WTC11 (cell line): ENCODE measurements around the gene RAB3A.
"Not testable (repeated sequence)": the region's sequence is repeated elsewhere in the genome, so short reads cannot be mapped to it uniquely, and the experiment has no call there.

ENCODE experiments used
- ATF6 ChIP-seq: sonication (generic); formaldehyde crosslinking; IDR thresholded peaks from 2 replicates; pipeline ENCODE4 v1.8.1; 2023; ENCODE audit warnings: mild to moderate bottlenecking, missing genetic modification reagents
- CREB1 ChIP-seq: sonication (generic); formaldehyde crosslinking; IDR thresholded peaks from 2 replicates; pipeline ENCODE4 v1.8.0; 2023; ENCODE audit warnings: mild to moderate bottlenecking, missing genetic modification reagents
- CTCF ChIP-seq: fragments of 200-600 bp; IDR thresholded peaks from 2 replicates; pipeline ENCODE4 v1.8.0; 2022; ENCODE audit warnings: antibody characterized with exemption
- FOXP1 ChIP-seq: sonication (generic); formaldehyde crosslinking; IDR thresholded peaks from 2 replicates; pipeline ENCODE4 v1.8.0; 2022; ENCODE audit warnings: missing genetic modification reagents, mild to moderate bottlenecking, moderate library complexity, borderline replicate concordance
- GABPB1 ChIP-seq: sonication (generic); formaldehyde crosslinking; IDR thresholded peaks from 2 replicates; pipeline ENCODE4 v1.8.1; 2023; ENCODE audit warnings: mild to moderate bottlenecking, missing genetic modification reagents
- GTF2I ChIP-seq: fragments of 250-450 bp; sonication (Bioruptor Pico); conservative IDR thresholded peaks from 2 replicates; pipeline ENCODE4 v1.4.0; 2021; ENCODE audit warnings: mild to moderate bottlenecking
- HMGXB4 ChIP-seq: sonication (generic); formaldehyde crosslinking; IDR thresholded peaks from 2 replicates; pipeline ENCODE4 v1.8.1; 2023; ENCODE audit warnings: mild to moderate bottlenecking, moderate library complexity, missing genetic modification reagents
- NR1H2 ChIP-seq: sonication (generic); formaldehyde crosslinking; IDR thresholded peaks from 2 replicates; pipeline ENCODE4 v1.9.0; 2021; ENCODE audit warnings: mild to moderate bottlenecking, moderate library complexity, missing genetic modification reagents
- TCF7 ChIP-seq: sonication (generic); formaldehyde crosslinking; IDR thresholded peaks from 2 replicates; pipeline ENCODE4 v1.8.0; 2022; ENCODE audit warnings: mild to moderate bottlenecking, low read depth, missing genetic modification reagents, moderate library complexity
- ZNF232 ChIP-seq: sonication (generic); formaldehyde crosslinking; IDR thresholded peaks from 2 replicates; pipeline ENCODE4 v1.8.0; 2022; ENCODE audit warnings: mild to moderate bottlenecking, missing genetic modification reagents
- ZNF263 ChIP-seq: sonication (generic); formaldehyde crosslinking; IDR thresholded peaks from 2 replicates; pipeline ENCODE4 v1.8.1; 2022; ENCODE audit warnings: low read depth, mild to moderate bottlenecking, moderate library complexity, missing genetic modification reagents
- TF ChIP-seq, protein P1 (sequence below): sonication (generic); formaldehyde crosslinking; IDR thresholded peaks from 2 replicates; pipeline ENCODE4 v1.8.1; 2022; ENCODE audit warnings: mild to moderate bottlenecking, missing genetic modification reagents, moderate library complexity, borderline replicate concordance
- TF ChIP-seq, protein P2 (sequence below): sonication (generic); formaldehyde crosslinking; IDR thresholded peaks from 2 replicates; pipeline ENCODE4 v1.8.0; 2023; ENCODE audit warnings: missing genetic modification reagents

GRCh38 chr19:18159059-18159616 lies 44.7 kb downstream of the RAB3A start:
- not testable (repeated sequence) for TF ChIP-seq CTCF; GABPB1 (CRISPR knock-in tag); ATF6 (CRISPR knock-in tag); TCF7 (CRISPR knock-in tag); CREB1 (CRISPR knock-in tag); NR1H2 (CRISPR knock-in tag); HMGXB4 (CRISPR knock-in tag); GTF2I (CRISPR knock-in tag); ZNF263 (CRISPR knock-in tag); FOXP1 (CRISPR knock-in tag); ZNF232 (CRISPR knock-in tag)
- TF ChIP-seq, protein P1, sequence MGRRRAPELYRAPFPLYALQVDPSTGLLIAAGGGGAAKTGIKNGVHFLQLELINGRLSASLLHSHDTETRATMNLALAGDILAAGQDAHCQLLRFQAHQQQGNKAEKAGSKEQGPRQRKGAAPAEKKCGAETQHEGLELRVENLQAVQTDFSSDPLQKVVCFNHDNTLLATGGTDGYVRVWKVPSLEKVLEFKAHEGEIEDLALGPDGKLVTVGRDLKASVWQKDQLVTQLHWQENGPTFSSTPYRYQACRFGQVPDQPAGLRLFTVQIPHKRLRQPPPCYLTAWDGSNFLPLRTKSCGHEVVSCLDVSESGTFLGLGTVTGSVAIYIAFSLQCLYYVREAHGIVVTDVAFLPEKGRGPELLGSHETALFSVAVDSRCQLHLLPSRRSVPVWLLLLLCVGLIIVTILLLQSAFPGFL (CRISPR knock-in tag), result not testable (repeated sequence)
- TF ChIP-seq, protein P2, sequence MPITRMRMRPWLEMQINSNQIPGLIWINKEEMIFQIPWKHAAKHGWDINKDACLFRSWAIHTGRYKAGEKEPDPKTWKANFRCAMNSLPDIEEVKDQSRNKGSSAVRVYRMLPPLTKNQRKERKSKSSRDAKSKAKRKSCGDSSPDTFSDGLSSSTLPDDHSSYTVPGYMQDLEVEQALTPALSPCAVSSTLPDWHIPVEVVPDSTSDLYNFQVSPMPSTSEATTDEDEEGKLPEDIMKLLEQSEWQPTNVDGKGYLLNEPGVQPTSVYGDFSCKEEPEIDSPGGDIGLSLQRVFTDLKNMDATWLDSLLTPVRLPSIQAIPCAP, result not testable (repeated sequence)
